GM19023 (cell line): ENCODE results near the gene CHN2.
"Not testable (repeated sequence)": the region's sequence is repeated elsewhere in the genome, so short reads cannot be mapped to it uniquely, and the experiment has no call there.

ENCODE experiments used
- ATAC-seq: cut with Tn5 transposase; IDR thresholded peaks from one replicate; pipeline ENCODE4 v1.9.1; 2021; ENCODE audit warnings: mild to moderate bottlenecking, moderate library complexity; ENCODE audit not compliant: unreplicated experiment

Gene CHN2

DNA sequence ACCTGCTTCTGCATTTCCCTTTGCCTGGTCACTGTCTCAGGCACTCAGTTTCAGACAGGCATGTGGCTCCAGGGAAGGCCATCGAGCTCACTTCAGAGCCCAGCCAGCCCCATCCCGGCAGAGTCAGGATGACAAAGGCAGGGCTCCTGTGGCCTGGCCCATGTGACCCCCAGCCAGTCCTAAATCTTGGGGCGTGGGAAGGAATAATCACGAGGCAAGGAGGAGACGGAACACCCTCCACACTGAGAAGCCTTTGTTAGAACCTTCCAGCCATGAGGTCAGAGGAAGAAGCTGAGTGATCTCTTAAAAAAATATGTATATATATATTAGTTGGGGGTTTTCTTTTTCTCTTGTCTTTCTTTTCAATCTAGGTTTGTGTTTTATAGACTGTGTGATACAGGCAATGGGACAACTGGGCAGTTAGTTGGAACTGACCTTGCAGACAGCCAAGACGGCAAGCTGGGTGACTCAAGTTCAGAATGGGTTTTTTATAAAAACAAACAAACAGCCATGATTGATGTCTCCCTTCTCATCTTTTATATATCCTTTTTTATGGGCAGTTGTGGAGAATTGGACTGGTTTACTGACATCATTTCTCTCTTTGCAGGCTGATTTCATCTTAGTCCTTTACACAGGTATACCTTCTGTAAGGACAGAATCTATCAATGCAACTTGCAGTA is 60.8 kb downstream of the CHN2 start:
- ATAC-seq: no peak

DNA sequence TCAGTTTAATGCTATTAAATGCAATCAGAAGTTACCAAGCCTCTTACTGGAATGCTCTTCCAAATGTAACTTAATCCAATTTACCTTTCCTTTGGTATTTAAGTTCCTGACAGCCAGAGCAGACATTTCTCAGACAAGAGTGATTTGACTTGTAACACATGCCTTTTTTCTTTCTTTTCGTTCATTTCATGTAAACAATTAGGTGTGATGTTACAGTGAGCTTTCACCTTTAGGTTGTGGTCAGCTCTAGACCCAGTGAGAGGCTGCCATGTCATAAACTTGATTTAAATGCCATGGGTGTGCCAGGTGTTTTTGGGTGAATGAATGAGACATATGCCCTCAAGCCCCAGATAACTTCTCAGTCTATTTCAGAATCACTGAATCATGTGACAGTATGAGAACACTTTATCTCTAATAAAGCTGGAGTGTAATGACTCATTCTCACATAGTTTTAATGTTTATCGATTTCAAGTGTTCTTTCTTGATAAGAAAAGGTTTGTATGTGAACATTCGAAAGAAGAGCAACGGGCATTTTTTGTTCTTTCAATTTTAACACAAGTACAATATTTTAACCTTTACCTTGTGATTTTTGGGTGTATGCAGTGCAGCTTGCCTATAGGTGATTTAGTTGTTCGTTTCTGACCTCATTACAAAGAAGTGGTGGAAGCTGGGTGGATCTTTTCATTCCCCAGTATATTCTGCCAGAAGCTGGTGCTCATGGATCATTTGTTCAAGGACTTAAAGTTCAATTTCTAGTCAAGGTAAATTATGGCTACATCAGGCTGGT is 61.5 kb downstream of the CHN2 start:
- no peak for ATAC-seq

DNA sequence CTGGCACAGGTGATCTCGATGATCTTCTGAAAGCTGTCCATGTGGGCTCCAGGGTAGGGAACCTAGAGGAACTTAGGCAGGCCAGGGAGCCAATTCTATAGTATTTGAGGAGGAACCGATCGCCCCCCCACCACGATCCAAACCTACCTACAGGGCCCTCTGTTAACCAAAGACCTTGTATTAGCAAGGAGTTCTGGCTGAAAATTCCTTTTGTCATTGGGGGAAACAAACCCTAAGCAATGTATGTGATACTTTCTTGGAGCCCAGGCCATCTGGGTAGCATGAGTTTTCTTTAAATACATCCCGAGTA is 62.1 kb downstream of the CHN2 start:
- ATAC-seq: no peak

DNA sequence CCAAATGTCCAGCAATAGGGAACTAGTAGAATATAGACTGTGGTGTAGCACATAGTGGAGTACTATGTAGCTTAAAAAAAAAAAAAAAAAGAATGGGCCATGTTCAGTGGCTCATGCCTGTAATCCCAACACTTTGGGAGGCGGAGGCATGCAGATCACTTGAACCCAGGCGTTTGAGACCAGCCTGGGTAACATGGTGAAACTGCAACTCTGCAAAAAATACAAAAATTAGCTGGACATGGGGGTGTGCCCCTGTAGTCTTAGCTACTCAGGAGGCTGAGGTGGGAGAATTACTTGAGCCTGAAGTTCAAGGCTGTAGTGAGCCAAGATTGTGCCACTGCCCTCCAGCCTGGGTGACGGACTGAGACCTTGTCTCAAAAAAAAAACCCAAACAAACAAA is 64.4 kb downstream of the CHN2 start:
- ATAC-seq: no peak

DNA sequence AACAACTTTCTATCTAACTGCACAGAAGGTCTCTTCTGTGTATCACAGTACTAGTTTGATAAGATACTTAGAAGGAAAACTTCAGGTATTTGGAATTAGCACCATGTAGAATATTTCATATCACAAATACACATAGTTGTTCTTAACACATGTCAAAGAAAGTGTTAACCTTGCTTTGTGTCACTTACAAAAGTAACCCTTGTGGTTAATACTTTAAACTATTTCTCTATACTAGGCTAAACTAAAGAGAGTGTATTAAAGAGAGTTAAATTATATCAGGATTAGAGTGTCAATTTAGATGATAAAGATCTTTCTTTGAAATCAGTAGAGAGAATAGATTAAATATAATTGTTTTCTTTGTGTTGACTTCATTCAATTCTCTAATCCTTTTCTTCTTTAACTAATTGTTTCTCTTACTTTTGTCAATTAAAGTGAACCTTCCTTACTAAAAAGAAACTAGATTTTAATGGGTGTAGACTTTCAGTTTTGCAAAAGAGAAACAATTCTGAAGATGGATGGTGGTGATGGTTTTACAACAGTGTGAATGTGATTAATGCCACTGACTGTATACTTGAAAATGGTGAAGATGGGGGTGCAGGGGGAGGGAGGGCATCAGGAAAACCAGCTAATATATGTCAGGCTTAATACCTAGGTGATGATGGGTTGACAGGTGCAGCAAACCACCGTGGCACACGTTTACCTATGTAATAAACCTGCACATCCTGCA is 67.8 kb downstream of the CHN2 start:
- ATAC-seq: no peak

DNA sequence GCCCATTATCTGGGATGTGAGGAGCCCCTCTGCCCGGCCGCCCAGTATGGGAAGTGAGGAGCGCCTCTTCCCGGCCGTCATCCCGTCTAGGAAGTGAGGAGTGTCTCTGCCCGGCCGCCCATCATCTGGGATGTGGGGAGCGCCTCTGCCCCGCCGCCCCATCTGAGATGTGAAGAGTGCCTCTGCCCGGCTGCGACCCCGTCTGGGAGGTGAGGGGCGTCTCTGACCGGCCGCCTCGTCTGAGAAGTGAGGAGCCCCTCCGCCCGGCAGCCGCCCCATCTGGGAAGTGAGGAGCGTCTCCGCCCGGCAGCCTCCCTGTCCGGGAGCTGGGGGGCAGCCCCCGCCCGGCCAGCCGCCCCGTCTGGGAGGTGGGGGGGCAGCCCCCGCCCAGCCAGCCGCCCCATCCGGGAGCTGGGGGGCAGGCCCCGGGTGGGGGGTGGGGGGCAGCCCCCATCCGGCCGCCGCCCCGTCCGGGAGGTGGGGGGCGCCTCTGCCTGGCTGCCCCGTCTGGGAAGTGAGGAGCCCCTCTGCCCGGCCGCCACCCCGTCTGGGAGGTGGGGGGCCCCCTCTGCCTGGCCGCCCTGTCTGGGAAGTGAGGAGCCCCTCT is 69.1 kb downstream of the CHN2 start:
- ATAC-seq: not testable (repeated sequence)

DNA sequence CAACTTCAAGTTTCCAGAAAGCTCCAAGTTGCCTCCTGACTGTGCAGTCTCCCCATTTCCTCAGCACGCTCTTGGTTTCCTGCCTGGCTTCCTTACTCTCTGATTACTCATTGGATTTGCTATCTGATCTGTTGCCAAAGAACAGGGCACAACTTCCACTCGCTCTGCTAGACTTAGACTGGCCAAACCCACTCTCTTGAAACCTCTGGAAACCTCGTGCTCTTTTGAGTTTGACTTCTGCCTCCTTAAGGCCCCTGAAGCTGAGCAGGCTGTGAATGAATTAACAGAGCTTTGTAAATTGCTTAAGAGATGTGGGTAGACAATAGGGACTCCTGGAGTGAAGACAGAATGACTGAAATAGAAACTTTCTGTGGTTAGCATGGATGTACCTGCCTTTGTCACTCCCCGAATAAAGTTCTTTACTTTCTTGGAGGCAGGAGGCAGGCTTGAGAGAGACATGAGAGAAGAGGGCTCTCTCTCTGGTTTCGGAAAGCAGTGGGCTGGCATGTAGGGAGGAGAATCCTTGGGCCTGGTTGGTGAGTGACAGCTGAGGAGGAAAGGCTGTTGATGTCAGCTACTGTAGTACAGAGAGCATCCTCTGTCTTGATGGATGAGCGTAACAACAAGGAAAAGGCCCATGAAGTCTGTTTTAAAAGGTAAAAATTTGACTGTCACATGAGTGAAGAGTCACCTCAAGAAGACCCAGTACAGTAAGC is 70.8 kb downstream of the CHN2 start:
- ATAC-seq: no peak

DNA sequence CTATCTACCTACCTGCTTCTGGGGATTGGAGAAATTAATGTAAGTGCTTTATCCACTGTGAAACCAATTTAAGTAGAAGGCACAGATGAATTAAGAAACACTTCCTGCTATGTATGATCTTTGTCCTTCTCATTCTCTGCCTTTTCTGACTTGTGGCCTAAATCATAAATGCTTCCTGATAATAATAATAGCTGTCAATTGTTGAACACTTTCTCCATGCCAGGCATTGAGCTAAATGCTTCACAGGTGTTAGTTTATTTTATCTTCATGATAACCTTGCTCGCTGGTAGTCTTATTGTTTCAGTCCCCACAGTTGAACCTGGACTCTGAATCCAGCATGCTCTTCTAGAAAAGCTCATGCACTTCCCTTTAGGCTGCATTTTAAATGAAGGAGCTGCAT is 75.4 kb downstream of the CHN2 start:
- ATAC-seq: no peak

DNA sequence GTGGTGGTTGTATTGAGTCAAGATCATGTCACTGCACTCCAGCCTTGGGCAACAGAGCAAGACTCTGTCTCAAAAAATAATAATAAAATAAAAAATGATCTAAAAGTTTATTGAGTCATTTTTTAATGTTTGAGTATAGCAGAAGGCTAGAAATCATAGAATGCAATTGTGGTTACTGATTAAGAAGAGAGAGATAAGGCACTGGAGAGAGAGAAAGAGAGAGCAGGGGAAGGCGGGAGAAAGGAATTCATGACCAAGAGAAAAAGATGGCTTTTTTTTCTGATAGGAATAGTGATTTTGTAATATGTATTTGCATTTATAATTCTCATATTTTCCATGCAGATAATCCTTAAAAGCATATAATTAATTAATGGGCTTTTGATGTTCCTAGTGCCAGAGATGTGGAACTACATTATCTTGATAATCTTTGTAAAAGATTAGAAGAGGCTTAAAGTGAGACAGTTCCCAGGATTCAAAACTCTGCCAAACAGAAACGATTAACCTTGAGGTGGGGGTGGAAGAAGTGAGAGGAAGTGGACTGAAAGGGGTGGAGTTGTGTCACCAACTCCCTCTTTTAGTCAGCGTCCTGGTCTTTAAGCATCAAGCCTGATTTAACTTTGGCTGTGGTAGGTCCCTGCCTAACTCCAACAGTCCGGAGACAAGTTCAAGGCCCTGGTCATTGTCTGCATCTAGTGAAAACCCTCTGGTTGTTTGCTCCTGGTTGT is 76.2 kb downstream of the CHN2 start:
- ATAC-seq: no peak

DNA sequence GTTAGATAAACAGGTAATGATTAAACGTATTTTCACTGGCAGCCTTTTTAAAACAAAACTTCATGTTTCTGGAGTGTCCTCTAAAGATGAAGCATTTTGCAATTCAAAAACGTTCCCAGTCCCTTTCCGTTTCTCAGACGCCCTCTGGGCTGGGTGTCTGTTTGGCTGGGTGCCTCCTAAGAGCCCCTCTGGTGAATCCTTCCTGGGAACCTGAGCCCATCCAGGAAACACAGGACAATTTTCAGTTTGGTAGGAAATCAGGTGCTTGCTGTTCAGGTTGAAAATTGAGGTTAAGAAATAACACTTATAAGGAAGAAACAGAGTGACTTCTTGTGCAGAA is 76.7 kb downstream of the CHN2 start:
- ATAC-seq: no peak

DNA sequence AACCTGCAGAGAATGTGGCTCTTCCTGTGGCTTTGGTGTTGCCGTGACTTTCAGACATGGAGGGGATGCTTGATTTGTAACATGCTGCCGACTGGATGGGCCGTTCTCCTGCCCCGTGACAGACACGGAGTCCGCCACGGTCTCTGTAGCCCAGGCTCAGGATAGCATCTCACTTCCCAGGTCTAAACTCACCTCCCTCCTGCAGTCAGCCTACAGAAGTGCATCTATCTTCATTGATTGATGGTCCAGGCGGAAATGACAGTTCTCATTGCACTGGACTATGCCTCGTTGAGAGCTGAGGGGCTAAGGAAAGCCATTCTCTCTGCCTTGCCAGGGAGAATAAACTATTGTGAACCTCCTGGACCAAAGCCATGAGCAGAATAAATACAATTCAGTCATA is 77.5 kb downstream of the CHN2 start:
- ATAC-seq: no peak

DNA sequence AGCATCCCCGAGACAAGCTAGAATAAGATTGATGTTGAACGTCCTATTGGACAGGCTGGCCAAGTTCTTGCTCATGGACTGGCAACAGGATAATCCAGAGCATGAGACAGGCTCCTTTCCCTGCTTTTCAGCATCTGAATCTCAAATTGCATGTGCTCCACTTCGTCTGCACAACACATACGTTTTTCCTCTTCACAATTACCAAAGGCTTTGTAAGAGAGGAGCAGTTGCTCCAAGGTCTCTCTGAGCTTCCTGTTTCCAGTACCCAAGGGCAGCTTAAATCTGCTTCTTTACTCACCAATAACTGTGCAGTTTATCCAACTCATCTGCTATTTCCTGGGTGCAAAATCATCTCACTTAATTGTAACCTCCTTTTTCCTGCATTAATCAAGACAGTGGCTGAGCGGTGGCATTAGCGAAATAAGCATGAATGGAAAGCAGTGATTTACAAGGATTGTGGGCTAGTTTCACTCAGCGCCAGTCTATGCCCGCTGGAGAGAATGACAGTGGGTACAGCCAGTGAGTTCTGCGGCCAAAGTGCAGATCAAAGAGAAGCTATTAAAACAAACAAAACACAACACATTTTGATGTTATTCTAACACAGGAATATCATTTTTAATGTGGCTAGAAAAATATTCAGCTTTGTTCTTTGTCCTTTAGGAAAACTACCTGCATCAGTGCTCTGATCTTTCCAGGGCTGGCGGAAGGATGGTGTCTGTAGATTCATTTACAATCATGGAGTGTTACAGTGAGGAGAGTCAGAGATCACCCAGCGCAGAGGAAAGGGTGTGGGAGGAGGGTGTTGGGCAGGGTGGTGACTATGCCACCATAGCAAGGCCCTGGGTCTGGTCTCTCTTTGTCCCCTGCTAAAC is 79.8 kb downstream of the CHN2 start:
- no peak for ATAC-seq

DNA sequence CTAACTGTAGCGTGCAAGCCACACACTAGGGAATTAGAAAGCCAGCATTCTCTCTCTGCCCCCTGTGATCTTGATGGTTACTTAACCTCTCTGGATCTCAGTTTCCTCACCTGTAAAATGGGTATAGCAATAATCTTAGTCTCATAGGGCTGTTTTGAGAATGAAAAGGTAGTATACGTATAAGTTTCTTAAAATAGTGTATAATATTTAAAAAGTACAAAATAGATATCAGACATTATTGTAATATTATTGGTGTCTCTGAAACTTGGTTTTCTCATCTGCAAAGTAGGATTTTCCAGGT is 80.4 kb downstream of the CHN2 start:
- ATAC-seq: no peak

DNA sequence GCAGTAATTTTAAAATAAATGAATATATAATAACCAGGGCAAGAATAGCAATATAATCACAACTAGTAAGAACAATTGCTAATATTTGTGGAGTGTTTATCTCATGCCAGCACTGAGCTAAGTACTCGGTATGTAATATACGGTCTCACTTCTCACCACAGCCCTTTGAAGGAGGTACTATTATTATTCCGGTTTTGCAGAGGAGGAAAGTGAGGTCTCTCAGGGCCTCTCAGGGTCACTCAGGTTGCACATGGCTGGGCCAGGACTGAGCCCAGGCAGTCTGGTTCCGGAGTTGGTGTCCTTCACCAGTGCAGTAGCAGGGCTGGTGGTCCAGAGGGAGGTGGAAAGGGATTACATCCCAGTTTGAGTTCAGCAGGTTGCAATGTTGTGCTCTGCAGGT is 80.9 kb downstream of the CHN2 start:
- ATAC-seq: no peak

DNA sequence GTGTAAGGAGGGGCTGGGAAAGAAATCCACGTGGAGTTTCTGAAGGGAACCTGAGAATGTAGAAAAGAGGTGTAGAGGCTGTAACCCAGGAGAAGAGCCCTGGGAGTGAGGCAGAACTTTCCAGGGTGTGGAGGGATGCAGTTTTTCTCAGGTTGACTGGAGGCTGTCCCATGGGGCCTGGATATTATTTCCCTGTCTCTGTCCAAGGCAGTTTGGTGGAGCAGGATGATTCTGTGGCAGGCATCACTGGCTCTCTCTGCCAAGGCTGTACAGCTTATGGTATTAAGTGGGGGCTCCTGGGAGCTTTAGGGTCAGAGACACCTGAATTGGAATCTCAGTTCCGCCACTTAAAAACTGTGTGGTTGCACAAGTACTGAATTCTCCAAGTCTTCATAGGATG is 81.6 kb downstream of the CHN2 start:
- ATAC-seq: no peak

DNA sequence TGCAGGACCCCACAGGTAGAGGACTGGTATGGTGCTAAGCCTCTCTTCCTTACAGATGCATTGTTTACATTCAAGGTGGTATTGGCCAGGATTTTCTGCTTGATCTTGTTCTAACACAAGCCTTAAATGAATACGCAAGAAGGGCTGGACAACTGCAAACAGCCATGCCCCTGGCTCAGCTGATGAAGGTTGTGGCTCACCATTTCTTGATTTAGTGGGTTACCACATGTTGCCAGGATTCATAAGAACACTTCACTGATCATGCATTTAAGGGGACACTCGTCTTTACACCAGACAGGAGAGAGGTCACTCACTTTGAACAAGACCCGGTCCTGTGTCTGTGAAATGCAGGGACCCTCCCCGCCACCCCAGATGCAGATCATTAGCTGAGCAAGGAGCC is 82.2 kb downstream of the CHN2 start:
- ATAC-seq: no peak

DNA sequence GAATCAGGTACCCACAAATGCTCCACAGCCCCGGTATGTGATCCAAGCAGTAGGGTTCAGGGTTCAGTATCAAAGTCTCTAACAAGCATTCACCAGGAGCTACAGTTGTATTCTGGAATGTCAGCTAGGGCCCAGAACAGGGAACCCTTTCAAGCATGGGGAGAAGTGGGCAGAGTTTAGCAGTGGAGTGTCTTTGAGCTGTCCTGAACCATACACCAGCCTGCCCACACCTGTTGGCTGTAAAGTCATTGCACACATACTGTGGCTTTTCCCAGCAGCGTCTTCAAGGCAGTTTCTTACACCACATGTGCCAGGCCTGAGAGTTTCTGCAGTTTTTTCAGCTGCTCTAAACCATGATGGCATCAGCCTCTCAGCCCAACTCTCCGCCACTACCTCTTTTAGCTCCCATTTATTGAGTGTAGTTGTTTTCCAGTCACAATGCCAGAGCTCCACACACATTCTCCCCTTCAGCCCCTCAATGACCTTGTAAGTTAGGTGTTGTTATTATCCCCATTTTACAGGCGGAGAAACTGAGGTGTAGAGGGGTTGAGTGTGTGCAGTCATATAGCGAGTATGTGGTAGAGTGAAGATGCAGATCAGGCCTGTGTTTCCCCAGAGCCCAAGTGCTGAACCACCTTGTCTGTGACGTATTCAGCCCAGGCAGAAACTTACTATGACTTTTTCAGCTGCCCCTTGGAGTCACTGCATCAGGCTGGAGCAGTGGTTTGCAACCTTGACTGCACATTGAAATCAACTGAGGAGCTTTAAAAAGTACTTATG is 83.1 kb downstream of the CHN2 start:
- no peak for ATAC-seq

DNA sequence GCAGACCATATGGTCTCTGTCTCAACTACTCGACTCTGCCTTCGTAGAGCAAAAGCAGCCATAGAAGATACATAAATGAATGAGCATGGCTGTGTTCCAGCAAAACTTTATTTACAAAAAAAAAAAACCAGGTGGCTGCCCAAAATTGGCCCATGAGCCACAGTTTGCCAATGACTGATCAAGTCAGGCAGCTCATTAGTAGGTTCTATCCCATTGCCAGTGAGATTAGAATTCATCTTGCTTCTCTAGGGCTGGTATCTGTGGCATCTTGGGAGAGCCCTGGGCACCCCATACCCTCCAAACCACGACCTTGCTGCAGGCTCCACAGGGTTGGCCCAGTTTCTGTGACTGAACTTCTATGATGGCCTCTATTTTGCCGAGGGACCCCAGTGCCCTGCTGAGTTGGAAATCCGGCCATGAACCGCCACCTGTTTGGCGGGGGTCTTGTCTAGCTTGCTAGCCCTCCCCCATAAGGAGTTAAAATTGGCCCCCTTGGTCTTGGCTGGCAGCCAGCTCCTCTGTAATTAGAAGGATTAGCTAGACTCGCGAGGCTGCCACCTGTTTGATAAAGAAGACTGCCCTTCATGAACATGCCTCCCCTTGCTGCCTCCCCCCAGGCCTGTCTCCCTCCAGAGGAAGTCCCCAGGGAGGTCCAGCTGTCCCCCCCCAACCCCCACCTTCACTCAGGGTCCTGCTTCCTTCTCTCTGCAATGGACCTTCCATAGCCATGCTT is 83.9 kb downstream of the CHN2 start:
- ATAC-seq: no peak
